GM21447 (cell line): ENCODE measurements around the gene DOCK2.
A peak's percentile ranks its signal among the peaks of the same experiment; 100 is the strongest.
"Not testable (repeated sequence)": the region's sequence is repeated elsewhere in the genome, so short reads cannot be mapped to it uniquely, and the experiment has no call there.

ENCODE experiments used
- ATAC-seq: cut with Tn5 transposase; IDR thresholded peaks from one replicate; pipeline ENCODE4 v1.9.1; 2021; ENCODE audit not compliant: unreplicated experiment

The DOCK2 gene

DNA sequence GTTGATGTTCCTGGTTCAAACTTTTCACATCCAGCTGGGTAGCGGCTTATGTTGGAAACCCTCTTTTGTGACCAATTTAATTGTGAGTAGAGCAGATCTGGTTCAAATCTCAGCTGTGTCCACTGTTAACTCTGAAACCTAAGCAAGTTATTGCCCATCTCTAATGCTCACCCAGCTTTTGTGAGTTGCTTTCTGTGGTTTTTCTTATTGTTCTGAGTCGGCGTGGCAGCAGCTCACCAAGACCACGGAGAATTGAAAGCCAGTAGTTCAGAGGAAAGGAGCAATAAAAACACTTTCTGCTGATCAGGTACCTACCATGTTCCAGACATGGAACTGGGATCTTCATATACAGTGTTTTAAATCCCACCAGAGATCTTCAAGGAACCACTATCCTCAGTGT is 114.4 kb downstream of the DOCK2 start:
- no peak for ATAC-seq

DNA sequence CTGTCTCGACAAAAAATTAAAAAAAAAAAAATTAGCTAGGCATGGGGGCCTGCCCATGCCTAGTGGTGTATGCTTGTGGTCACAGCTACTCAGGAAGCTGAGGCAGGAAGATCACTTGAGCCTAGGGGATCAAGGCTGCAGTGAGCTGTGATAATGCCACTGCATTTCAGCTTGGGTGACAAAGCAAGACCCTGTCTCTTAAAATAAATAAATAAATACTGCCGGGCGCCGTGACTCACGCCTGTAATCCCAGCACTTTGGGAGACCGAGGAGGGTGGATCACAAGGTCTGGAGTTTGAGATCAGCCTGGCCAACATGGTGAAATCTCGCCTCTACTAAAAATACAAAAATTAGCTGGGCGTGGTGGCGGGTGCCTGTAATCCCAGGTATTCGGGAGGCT is 115.5 kb downstream of the DOCK2 start:
- not testable (repeated sequence) for ATAC-seq

DNA sequence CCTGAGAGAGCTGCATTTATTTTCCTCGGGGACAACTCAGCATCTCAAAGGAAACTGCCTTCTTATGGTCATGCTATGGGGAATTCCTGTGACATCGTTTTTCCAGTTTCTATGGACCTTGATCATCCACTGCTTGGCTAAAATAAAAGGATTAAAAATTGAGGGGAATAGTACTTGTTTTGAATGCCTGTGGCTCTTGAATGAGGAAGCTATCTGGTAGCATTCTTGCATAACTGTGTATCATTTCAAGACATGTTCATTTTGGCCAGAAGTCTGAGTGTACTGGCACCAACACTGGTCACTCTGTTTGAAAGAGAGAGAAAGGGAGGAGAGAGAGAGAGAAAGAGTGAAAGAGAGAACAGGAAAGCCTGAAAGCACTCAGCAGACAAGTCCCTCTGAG is 116.7 kb downstream of the DOCK2 start:
- ATAC-seq: no peak

DNA sequence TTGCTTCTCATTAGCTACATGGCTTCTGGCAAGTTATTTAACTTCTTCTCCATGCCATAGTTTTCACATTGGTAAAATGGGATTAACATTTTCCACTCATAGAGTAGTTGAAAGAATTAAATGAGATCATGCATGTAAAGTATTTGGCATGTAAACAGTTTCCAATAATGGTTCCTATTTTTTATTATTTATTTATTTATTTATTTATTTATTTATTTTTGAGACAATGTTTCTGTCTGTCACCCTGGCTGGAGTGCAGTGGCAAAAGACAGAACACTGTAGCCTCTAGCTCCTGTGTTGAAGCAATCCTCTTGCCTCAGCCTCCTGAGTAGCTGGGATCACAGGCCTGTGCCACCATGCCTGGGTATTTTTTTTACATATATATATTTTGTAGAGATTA is 117.7 kb downstream of the DOCK2 start:
- no peak for ATAC-seq

DNA sequence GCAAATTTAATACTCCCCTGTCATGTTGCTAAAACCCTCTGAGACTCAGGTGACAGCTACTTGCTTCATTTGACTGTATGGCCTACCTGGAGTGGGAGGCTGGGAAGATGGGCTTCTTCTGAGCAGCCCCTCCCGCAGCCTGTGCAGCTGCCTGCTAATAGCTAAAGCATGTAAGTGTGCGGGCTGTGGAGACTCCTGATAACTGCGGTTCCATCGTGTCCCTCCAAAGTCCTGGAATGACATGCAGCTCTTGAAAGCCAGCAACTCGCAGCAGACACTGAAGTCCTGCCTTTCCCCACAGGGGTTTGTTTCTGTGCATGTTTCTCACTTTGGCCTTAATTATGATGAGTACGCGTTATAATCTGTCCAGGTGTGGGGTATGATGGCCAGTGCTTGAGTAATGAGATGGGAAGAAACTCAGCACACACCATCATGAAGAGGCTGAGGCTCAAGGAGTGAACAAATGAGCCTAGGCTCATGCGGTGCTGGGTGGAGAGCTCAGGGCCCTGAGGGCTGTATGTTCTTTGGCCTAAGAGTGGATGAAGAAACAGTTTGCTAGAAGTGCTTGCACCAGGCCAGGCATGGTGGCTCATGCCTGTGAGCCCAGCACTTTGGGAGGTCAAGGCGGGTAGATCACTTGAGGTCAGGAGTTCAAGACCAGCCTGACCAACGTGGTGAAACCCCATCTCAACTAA is 119.1 kb downstream of the DOCK2 start:
- no peak for ATAC-seq

DNA sequence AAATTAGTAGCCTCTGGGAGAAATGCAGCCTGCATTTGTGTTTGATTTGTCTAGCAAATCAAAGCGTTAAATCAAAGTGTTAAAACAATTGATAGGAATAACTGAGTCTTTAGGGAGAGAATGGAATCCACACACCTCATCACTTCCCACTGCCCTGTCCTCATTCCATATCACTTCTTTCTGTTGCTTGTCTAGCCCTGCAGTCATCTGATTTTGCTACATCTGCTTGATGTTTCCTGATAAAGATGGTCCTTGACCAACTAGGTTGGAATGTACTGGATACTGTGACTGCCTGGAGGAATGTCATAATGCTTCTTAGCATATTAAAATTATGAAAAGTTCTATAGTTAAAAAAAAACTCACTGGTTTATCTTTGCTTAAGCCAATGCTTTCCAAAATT is 119.9 kb downstream of the DOCK2 start:
- no peak for ATAC-seq

DNA sequence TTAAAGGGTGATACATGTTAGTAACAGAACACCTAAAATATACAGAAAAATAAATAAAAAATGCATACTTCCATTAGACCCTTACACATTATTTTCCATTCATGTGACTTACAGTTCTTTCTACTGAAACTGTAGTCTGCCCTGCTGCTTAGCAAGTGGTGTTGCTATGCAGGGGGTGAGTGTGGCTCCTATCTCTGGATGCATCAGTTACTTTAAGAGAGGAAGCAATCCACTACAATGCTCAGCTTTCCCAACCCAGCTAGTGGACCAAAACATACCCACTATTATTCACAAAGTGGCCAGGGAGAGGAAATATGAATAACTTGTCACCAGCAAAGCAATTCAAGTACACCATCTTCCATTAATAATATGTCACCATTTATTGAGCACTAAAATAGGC is 121.8 kb downstream of the DOCK2 start:
- no peak for ATAC-seq

DNA sequence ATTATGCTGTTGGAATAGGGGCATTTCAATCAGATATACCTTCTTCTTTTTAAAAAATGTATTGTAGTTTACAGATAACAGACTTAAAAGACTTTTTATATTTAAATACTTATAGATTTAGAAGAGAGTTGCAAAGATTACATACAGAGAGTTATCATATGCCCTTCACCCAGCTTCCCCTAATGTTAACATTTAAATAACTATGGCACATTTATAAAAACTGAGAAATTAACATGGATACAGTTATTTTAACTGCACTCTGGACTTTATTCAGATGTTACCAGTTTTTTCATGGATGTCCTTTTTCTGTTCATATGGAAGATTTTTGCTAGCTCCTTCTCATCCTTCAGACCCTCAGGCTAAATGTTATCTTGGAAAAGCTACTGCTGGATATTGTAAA is 123.2 kb downstream of the DOCK2 start:
- ATAC-seq: no peak

DNA sequence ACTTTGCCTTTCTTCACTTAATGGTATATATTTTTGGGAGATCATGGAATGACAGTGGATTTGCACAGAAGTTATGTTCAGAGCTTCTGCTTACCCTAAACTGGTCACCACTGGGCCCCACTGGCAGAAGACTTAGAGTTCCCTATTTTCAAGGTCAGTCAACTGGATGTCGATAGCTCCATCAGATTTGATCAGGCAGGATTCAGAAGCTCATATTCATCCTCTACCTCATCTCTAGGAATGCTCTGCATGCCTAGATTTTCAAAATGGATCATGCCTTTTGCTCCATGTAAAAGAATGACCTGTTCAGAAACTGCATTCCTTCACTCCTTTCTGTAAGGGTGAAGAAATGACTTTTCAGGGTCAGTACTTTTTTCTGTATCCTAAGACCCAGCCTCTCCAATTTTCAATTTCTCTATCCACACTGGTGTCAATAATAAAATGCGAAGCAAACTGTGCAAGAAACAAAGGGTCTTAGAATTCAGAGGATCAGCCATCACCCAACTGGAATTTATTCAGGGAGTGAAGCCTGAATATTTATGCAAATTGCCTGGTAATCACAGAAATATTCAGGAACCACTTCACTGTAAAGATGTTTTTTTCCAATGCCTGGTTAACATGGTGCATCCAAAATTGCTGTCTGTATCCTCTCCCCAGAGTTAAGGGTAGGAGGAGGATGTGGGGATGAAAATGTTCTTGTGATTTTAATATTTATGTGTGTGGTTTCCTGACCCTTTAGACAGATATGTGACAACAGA is 125.4 kb downstream of the DOCK2 start:
- no peak for ATAC-seq

DNA sequence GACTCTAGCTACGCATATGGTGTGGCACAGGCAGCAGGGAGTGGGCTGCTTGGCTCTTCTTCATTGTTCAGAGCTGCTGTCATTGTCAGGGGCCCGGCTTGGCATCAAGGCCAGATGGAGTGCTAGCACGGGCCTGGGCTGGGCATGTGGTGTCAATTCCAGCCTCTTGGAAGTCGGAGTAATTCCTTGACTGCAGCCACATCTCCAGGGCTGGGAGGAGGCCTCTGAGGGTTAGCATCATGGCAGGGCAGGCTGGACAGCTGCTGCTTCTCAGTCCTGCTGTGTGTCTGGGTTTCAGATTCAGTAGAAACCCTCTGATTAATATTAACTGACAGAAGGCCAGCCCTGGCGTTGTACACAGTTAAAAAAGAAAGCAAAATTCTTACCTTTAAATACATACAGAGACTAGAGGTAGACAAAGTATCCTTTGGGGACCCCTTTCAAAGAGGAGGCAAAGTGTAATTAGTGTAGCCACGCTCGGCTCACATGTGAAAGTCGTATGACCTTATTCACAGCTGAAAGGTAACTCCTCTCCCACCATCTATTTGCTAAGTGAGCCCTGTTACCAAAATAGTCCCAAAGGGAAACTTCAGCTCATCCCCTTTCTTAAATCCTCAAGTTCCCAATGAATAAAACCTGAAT is 126.4 kb downstream of the DOCK2 start:
- peak; percentile 81 for ATAC-seq

DNA sequence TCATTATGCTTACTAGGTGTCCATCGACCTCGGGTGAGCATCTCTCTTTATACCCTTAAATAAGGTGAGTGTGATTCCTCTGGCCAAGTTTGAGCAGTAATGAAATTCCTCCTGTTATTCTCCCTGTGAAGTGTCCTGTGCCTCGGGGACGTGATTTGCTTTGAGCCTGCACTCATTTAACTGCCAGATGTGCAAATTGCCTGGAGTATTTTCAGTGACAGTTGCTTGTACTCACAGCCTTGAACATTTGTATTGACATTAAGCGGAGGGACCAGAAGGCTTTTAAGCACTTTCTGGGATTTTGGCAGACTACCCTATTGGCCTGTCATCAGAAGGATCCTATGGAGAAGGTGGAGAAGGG is 126.9 kb downstream of the DOCK2 start:
- no peak for ATAC-seq

DNA sequence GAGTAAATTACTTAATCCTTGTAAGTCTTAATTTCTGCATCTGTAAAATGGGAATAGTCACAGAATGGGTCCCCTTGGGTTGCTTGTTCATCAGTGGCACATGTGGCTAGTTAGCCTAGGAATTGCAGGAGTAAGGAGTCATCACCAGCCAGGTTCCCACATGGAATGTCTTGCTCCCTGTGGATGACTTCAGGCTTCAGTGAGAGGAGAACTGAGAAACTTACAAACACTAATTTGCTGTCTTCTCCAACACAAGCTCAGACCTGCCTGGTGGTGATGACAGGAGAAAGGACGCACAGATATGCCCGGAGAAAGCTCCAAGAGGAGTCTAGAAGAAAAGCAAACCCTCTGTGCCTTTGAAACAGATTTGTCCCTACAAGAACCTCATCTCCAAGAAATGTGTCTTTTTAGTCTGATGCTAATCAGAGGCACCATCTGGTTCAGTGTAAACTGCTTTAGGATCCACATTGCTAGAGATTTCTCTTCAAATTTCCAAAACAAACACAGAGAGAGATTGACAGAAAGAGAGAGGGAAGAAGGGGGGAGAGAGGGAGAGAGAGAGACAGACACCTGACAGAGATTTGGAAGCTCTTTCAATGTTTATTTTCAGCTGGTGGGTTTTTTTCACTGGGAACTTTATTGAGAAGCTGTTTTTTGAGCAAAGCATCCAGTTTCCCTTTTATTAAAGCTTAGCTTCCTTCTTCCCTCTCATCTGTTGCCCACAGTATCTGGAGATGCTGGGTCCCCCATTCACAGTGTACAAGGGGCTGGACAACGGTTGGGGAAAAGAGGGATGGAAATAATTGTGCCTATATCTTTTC is 128.3 kb downstream of the DOCK2 start:
- no peak for ATAC-seq

DNA sequence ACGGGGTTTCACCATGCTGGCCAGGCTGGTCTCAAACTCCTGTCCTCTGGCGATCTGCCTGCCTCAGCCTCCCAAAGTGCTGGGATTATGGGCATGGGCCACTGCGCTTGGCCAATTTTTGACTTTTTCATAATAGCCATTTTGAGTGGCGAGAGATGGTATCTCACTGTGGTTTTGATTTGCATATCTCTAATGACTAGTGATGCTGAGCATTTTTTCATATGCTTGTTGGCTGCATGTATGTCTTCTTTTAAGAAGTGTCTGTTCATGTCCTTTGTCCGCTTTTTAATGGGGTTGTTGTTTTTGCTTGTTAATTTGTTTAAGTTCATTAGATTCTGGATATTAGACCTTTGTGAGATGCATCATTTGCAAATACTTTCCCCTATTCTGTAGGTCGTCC is 129.9 kb downstream of the DOCK2 start:
- not testable (repeated sequence) for ATAC-seq

DNA sequence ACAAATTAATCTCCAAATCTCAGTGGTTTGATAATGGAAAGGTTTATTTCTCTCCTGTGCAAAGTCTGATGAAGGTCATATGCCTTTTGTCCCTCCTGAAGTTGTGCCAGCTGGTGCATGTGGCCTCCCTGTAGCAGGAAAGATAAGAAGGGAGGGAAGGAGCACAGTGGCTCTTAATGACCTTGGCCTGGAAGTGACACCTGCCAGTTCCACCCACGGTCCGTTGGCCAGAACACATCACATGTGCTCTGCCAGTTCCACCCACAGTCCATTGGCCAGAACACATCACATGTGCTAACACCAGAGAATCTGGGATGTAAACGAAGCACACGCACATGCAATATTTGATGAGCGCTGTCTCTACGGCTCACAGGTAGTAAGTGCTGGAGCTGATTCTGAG is 130.9 kb downstream of the DOCK2 start:
- ATAC-seq: no peak

DNA sequence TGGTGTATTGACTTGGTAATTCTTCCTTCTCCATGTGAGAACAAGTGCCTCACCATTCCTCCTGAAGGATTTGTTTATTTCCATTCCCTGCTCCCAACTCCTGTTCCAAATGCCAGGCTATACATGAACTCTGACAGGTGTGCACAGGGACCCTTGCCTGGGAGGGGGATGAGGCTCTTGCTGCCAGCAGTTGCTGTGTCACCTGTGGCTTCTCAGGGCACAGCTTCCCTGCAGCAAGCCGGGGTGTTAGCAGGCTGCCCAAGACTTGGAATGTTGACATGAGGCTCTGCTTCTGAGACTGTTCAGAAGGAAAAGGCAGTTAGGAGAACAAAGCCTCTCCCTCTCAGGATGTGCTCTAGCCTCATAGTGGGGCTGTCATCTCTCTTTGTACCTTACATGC is 131.3 kb downstream of the DOCK2 start:
- ATAC-seq: no peak

DNA sequence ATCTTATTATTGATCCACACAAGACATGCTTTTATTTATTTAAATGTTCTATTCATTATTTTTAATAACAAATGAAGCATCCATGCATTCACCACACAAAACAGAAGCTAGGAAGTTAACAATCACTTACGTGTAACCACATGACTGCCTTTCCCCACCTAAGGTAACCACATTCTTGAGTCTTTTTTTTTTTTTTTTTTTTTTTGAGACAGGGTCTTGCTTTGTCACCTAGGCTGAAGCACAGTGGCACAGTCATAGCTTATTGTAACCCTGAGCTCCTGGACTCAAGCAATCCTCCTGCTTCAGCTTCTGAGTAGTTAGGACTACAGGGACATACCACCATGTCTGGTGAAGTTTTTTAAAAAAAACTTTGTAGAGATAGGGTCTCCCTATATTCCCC is 133.0 kb downstream of the DOCK2 start:
- ATAC-seq: no peak

DNA sequence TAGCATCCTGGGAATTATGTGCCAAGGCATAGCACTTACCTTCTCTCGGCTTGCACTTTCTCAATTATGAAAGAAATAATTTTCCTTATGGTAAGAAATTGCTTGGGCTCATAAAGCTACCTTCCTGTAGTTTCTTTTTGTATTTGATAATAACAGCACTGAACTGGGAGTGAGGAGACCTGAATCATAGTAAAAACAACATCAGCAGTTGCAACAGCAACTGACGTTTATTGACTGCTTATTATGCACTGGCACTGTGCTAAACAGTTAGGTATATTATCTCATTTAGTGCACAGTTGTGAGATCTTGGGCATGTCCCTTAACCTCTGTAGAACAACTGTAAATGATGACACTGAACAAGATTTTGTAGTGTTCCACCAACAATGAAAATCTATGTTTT is 135.2 kb downstream of the DOCK2 start:
- no peak for ATAC-seq

DNA sequence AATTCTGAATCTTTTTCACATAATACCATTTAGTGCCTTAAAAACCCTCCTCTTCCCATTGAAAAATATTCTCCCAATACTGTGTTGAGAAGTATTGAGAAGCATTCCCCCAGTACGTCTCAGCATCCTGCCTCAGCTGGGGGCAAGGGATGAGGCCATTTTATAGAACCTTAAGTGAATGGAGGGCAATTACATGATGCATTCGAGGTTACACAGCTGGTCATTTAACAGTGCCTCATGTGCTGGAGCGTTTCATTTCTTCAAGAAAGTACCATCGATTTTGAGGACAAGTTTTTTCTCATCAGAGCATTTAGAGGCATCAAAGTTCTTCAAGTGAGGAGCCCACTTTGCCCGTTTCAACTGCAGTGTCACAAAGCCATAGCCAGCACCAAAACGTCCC is 135.6 kb downstream of the DOCK2 start:
- no peak for ATAC-seq

DNA sequence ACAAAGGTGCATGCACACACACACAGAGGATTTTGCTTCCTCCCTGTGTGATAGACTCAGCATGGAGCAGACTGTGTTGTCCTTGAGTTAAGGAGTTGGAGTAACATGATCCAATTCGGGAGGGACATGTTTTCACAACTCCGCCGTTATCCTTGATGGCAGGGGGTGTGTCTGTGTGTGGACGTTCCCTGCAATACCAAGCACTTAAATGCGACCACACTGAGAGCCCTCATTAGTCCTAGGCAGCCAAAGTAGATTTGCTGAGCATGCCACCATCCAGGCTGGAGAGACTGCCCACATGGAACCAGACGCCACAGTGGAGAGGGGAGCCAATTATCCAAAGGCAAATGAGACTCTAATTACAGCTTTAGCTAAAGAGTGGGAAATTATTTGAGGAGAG is 140.1 kb downstream of the DOCK2 start:
- ATAC-seq: no peak

DNA sequence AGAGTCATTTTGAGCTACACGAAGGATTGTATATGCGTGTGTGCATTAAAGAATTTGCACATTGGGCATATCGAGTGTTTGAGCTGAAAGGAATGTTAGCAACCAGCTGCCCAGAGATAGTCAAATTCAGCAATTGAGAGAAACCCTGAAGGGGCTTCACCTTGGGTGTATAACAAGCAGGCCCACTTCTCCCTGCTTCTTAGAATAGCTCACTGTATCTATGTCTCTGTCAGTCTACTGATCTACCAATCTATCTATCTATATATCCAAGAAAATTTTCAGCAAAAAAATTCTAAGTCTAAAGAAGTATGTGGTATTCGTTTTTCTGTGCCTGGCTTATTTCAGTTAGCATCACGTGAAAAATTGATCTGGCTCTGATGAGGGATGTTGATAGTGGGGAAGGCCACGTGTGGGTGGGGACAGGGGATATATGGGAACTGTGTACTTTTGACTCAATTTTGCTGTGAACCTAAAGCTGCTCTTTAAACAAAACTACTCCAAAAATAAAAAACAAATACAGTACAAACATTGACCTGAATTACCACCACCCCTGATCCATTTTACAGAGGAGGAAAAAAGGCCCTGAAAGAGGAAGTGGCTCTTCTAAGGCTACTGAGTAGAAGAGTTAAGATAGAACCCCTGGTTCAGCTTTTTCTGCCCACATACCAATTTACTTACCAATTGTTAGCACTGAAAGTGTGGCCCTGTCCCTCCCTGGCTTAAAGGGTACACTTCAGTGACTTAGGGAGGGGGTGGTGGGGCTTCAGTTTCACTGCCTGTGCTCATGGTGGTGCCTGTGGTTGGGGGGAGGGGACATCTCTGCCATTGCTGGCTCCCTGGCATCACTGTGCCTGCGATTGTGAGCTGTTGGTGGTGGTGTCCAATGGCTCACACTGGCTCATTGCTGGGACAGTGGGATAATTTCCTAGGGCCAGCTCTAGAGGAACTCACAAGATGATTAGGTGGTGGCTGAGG is 141.8 kb downstream of the DOCK2 start:
- ATAC-seq: peak; percentile 95
